Stimulated activated CD8-positive, alpha-beta memory T cell treated with anti-CD3 and anti-CD28 coated beads, Interleukin-12 subunit alpha, Interleukin-12 subunit beta, amount 100 ng/mL, for 24 hours (primary cell): ENCODE results near the gene CCDC200.
"Not testable (repeated sequence)": the region's sequence is repeated elsewhere in the genome, so short reads cannot be mapped to it uniquely, and the experiment has no call there.

Source experiments
- DNase-seq: peaks from one replicate; pipeline ENCODE4 v3.0.0-alpha.2; 2020; ENCODE audit errors: extremely low read depth

Gene CCDC200

DNA sequence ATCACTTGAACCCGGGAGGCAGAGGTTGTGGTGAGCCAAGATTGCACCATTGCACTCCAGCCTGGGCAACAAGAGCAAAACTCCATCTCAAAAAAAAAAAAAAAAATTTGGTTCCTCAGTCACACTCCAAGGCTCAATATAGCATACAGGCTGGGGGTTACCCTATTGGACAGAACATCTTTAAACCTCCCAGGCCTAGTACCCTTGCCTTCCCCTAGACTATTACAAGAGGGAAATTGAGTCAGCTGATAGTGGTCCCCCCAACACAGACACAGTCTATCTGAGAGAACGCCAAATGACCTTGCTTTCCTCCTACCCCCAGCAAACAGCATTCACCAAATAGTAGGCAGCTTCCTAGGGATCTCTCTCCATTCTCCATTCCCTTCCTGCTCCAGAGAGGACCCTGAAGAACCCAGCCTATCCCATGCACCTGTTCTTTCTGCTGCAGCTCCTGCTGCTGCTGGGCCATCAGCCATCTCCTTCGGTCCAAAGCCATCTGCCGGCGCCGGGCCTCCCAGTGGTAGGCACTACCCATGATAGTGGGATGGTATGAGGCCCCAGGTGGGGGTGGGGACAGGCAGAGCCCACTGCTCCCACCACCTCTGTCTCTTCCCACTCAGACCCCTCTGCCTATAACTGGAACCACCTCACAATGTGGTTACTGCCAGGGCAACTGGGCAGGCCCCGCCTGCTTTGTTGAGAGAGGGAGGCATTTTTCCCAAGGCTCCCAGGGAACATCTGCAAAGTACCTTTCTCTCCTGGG, at the start of gene CCDC200:
Gene CCDC200, minus strand, starts transcription at position 604 of the 763 bp plus-strand sequence. Its CDS starts 69 bp downstream, at position 535.
- not testable (repeated sequence) for DNase-seq

DNA sequence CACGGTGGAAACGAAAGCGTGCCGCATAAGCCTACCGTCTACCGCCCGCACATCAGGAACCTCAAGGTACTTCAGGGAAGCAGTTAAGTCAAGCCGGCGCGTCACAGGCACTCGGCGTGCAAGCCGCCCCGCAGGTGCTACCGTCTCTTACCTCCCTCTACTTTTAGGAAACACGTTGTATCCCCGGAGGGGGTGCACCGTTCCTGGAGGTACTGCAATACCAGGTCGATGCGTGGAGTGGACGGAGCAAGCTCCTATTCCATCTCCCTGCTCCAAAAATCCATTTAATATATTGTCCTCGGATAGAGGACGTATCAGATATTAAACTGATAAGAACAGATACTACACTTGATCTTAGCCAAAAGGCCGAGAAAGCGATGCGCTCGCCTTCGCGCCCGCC, 44.5 kb upstream of the CCDC200 start:
- DNase-seq, result not testable (repeated sequence)

DNA sequence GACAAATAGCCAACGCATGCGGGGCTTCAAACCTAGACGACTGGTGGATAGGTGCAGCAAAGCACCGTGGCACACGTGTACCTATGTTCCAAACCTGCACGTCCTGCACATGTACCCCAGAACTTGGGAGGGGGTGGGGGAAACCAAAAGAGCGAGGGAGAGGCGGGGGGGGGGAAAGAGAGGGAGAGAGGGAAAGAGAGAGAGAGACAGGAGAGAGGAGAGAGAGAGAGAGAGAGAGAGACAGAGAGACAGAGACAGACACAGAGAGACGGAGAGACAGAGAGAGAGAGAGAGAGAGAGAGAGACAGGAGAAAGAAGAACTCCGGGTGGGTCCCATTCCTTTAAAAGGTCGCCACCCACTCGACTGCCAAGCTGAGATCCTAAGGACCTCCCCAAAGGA, 44.1 kb upstream of the CCDC200 start:
- DNase-seq, result not testable (repeated sequence)

DNA sequence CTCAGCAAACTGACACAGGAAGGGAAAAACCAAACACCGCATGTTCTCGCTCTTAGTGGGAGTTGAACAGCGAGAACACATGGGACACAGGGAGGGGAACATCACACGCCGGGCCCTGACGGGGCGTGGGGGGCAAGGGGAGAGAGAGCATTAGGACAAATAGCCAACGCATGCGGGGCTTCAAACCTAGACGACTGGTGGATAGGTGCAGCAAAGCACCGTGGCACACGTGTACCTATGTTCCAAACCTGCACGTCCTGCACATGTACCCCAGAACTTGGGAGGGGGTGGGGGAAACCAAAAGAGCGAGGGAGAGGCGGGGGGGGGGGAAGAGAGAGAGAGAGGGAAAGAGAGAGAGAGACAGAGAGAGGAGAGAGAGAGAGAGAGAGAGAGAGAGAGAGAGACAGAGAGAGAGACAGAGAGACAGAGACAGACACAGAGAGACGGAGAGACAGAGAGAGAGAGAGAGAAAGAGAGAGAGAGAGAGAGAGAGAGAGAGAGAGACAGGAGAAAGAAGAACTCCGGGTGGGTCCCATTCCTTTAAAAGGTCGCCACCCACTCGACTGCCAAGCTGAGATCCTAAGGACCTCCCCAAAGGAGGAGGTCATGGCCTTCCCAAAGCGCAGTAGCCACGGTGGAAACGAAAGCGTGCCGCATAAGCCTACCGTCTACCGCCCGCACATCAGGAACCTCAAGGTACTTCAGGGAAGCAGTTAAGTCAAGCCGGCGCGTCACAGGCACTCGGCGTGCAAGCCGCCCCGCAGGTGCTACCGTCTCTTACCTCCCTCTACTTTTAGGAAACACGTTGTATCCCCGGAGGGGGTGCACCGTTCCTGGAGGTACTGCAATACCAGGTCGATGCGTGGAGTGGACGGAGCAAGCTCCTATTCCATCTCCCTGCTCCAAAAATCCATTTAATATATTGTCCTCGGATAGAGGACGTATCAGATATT, 42.4 kb upstream of the CCDC200 start:
- not testable (repeated sequence) for DNase-seq

DNA sequence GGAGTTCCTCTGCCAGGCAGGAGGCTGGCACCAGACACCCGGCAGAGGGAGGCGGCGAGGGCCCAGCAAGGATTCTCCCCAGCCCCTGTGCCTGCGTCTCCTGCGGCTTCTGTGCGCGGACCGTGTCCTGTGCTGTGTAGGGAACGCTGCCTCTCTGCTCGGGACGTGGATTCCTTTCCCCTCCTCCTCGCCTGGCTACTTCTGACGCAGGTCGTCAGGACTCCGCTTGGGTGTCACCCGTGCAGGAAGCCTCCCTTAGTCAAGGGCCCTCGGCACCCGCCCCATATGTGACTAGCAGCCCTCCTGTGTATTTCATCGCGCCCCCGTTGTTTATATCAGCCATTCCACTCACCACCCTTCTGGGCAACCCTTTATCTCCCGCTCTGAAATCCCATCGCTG, 18.0 kb upstream of the CCDC200 start:
- not testable (repeated sequence) for DNase-seq

DNA sequence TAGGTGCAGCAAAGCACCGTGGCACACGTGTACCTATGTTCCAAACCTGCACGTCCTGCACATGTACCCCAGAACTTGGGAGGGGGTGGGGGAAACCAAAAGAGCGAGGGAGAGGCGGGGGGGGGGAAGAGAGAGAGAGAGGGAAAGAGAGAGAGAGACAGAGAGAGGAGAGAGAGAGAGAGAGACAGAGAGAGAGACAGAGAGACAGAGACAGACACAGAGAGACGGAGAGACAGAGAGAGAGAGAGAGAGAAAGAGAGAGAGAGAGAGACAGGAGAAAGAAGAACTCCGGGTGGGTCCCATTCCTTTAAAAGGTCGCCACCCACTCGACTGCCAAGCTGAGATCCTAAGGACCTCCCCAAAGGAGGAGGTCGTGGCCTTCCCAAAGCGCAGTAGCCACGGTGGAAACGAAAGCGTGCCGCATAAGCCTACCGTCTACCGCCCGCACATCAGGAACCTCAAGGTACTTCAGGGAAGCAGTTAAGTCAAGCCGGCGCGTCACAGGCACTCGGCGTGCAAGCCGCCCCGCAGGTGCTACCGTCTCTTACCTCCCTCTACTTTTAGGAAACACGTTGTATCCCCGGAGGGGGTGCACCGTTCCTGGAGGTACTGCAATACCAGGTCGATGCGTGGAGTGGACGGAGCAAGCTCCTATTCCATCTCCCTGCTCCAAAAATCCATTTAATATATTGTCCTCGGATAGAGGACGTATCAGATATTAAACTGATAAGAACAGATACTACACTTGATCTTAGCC, 12.4 kb upstream of the CCDC200 start:
- not testable (repeated sequence) for DNase-seq

DNA sequence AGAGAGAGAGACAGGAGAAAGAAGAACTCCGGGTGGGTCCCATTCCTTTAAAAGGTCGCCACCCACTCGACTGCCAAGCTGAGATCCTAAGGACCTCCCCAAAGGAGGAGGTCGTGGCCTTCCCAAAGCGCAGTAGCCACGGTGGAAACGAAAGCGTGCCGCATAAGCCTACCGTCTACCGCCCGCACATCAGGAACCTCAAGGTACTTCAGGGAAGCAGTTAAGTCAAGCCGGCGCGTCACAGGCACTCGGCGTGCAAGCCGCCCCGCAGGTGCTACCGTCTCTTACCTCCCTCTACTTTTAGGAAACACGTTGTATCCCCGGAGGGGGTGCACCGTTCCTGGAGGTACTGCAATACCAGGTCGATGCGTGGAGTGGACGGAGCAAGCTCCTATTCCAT, 11.2 kb upstream of the CCDC200 start:
- not testable (repeated sequence) for DNase-seq

DNA sequence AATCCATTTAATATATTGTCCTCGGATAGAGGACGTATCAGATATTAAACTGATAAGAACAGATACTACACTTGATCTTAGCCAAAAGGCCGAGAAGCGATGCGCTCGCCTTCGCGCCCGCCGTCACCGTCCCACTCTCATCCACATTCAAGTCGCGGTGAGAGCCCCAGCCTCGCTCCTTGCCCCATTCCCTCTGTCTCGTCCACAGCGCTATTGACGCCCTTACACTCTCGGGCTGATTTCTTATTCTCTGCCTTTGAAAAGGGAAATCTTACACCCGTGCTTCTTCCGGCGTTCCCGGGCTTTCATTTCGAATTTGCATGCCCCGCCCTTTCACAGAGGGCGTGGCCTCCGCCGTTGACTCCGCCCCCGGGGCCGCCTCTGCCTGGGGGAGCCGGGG, 5.5 kb upstream of the CCDC200 start, which contains the start of gene RNU2-1:
Gene RNU2-1, minus strand, starts transcription at position 101 of the 400 bp plus-strand sequence.
- not testable (repeated sequence) for DNase-seq

DNA sequence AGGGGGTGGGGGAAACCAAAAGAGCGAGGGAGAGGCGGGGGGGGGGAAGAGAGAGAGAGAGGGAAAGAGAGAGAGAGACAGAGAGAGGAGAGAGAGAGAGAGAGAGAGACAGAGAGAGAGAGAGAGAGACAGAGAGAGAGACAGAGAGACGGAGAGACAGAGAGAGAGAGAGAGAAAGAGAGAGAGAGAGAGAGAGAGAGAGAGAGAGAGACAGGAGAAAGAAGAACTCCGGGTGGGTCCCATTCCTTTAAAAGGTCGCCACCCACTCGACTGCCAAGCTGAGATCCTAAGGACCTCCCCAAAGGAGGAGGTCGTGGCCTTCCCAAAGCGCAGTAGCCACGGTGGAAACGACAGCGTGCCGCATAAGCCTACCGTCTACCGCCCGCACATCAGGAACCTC, 4.8 kb upstream of the CCDC200 start:
- not testable (repeated sequence) for DNase-seq

DNA sequence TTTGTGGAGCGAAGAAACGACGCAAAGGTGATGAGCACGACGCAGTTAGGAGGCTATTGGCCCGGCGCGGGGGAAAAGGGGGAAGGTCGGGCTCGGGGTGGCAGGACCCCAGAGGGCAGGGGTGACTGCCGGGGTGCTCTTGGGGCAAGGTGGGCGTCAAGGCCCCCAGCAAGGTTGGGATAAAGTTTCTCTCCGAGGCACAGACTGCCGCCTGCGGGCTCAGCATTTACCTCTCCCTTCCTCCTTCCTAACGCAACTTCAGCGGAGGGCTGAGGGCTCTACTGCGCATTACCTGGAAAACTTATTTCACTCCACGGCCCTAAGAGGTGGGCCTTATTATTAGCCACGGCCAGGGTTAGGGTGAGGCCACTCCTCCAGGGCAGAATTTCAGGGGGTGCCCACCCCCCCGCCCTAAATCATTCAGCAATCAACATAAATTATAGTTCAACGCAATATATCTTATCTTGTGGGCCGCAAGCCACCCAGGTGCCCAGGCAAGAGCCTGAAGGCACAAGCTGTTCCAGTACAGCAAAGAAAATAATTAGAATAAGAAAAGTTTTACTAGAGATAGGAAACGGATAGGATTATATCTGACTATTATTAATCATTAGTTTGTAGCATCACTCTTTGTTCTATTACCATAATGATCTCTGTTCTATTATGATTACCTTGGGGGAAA, 3.7 kb upstream of the CCDC200 start:
- not testable (repeated sequence) for DNase-seq

DNA sequence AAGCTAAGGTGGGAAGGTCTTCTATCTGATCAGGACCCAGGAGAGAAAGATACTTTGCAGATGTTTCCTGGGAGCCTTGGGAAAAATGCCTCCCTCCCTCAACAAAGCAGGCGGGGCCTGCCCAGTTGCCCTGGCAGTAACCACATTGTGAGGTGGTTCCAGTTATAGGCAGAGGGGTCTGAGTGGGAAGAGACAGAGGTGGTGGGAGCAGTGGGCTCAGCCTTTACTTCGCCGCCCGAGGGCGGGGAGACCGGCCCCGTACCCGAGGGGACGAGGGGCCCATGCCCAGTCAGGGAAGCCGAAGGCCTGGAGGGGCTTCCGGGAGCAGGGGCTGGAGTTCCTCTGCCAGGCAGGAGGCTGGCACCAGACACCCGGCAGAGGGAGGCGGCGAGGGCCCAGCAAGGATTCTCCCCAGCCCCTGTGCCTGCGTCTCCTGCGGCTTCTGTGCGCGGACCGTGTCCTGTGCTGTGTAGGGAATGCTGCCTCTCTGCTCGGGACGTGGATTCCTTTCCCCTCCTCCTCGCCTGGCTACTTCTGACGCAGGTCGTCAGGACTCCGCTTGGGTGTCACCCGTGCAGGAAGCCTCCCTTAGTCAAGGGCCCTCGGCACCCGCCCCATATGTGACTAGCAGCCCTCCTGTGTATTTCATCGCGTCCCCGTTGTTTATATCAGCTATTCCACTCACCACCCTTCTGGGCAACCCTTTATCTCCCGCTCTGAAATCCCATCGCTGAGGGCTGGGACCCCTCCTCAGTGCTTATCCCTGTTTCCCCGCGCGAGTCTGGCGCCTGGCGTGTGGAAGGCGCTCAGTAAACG, 3.0 kb upstream of the CCDC200 start:
- DNase-seq, result not testable (repeated sequence)

DNA sequence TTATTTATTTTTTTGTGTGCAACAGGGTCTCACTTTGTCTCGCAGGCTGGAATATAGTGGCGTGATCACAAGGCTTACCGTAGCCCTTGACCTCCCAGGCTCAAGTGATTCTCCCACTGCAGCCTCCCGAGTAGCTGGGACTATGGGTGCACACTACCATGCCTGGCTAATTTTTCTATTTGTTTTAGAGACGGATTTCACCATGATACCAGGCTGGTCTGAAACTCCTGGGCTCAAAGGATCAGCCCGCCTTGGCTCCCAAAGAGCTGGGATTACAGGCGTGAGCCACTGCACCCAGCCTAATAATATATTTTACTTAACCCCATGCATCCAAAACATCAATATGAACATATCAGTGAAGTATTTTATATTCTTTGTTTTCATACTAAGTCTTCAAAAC, 2.0 kb downstream of the CCDC200 start:
- DNase-seq, result no peak

DNA sequence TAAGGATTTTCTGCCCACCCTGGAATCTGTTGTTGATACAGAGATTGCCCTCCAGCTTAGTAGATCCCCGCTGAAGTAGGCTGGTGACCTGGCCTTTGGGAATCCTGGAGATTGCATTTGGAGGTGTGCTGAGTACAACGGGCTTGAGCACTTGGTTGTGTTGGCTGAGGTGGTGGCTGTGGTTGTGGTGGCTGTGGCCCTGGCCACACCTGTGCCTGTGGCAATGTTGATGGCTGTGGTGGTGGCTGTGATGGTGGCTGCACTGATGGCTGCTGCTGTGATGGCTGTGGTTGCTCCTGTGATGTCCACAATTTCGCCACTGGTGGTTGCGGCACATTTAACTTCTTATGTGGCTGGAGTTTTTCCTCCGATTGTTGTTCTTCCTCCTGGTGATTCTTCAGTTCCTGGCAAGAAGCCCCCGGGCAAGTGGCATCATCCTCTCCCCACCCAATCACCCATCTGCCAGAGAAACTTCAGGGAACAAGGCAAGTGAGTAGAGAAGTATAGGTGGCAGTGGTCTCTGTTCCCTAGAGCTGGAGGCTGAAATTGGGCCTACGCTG, 4.2 kb downstream of the CCDC200 start:
- DNase-seq, result no peak

DNA sequence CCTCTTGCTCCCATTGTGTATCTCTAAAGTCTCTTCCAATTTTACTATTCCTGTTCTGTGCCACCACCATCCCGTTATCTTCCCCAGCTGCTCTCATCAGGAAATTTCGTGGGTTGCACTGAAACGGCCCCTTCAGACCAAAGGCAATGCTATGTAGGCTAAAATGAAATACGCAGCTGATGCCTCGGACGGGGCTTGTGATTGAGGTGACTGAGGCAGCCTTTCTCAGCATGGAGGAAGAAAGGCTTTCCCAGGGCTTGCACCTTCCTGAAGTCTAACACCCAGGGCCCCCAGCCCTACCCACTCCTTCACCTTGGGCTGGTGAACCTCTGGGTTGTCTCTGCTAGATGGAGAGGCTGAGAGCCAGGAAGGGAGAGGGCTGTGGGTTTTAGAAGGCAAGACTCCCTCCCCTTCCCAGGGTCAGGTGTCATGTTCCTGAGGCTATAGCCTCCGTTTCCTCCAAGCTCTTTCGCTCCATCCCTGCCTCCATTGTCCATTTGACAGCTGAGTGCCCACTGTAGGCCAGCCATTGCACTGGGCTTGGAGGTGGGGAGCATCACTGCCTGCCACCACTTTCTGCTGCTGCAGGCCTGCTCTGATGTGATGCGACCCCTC, 7.8 kb downstream of the CCDC200 start:
- no peak for DNase-seq

DNA sequence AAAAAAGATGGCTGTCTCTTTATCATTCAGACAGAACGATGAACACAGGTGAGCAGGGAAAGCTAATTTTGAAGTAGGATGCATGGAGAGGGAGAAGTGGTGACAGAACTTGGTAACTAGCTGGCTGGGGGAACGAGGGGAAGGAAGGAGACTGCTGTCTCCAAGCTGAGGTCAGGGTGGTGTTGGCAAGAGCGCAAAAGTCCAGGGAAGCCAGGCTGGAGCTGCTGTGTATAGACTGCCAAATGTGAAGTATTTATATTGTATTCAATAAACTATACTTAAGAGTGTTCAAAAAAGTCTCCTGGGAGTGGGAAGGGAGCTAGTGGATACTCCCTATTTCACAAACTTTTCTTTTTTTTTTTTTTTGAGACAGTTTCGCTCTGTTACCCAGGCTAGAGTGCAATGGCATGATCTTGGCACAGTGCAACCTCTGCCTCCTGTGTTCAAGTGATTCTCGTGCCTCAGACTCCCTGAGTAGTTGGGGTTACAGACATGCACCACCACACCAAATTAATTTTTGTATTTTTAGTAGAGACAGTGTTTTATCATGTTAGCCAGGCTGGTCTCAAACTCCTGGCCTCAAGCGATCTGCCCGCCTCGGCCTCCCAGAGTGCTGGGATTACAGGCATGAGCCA, 8.6 kb downstream of the CCDC200 start:
- no peak for DNase-seq

DNA sequence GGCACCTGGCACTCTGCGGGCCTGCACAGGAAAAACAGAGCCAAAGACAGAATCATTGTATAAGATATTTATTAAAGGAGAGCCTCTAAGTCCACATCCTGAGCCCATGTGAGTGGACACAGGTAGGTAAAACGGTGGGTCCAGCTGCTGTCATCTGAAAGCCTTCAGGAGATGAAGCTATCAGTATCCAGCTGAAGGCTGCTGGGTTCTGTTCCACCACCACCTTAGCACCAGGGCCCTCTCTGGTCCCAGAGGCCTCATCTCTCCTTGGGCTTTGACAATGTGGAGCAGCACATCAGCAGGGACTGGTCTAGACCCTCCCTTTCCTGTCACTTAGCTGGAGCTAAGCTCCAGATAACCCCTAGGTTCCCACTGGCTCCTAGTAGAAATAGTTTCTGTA, 9.4 kb downstream of the CCDC200 start:
- DNase-seq, result no peak

DNA sequence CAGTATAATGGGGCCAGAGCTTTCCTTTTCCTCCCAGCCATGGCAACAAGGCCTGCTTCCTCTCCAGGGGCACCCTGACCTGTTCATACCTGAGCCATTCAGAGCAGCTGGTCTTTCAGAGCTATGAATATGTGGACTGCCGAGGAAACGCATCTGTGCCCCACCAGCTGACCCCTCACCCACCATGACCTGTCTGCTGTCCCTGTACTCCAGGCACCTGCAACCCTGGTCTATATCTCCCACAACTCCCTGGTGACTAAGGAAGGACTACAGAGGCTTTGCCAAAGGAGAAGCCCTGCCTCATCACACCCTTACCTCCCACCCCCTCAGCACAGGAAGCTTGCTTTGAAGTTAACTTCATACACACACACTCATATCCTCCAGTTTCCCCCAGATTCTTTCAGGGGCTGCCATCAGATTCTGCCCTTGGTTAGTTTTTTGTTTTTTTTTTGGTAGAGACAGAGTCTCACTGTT, 10.8 kb downstream of the CCDC200 start:
- DNase-seq, result no peak

DNA sequence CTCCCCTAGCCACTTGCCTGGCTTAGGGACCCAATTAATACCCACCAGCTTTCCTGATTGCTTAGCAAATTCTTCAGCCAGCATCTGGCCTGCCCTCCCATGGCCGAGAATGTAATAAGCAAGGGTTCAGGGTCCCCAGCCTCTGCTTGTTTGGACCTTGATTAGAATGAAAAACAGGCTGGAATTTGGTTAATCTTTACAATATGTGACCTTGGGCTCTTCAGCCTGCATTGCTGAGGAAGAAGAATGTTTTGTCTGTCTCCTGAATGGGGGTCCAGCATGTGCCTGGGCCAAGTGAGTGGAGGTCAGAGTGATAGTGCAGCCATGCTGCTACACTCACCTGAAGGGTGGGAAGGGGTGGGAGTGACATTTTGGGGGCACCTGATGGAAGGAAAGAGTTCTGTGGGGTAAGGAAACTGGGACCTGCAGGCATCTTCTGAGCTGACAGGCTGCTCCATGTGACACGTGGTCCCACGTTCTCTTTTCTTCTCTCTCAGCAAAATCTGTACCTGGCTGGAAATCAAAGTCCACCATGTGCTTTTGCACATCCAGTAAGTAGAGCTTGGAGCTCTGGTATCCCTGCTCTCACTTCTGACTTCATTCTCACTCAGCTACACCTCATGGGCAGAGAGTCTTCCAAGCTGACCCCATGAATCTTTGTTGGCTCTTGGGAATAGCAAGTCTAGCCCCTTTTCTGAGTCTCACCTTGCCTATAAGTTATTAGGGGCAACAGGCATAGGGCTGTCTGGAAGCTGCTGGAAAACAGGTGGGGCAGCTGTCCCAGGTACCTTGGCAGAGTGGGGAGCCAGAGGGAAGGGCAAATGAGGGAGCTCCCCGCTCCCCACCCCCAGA, 11.4 kb downstream of the CCDC200 start:
- no peak for DNase-seq
